Liver (tissue), 3 donors: Measurements from ENCODE around the gene EXOSC5.

ENCODE experiments used
- ATF3 ChIP-seq: IDR thresholded peaks from 2 replicates; pipeline ENCODE4 v1.6.1; 2016; ENCODE audit warnings: antibody characterized with exemption
- CTCF ChIP-seq: fragments of 150-350 bp; IDR thresholded peaks from 2 replicates; pipeline ENCODE4 v1.5.1; 2017; ENCODE audit warnings: improper control_type of control experiment, low read depth, low read length; ENCODE audit not compliant: missing input control
- EGR1 ChIP-seq, 2 donors: IDR thresholded peaks; 2 replicates each; pipeline ENCODE4 v1.6.1; 2016 to 2018; ENCODE audit warnings: antibody characterized with exemption in 2 of 2, low read depth in 2 of 2
- FOXA1 ChIP-seq: IDR thresholded peaks from 2 replicates; pipeline ENCODE4 v1.6.1; 2016; ENCODE audit warnings: antibody characterized with exemption
- JUND ChIP-seq, 2 donors: IDR thresholded peaks; 2 replicates each; pipeline ENCODE4 v1.6.1; 2016; ENCODE audit warnings: antibody characterized with exemption in 2 of 2
- MAX ChIP-seq: IDR thresholded peaks from 2 replicates; pipeline ENCODE4 v1.6.1; 2016; ENCODE audit warnings: antibody characterized with exemption
- NR2F2 ChIP-seq: IDR thresholded peaks from 2 replicates; pipeline ENCODE4 v1.6.1; 2016; ENCODE audit warnings: antibody characterized with exemption
- TAF1 ChIP-seq: conservative IDR thresholded peaks from 2 replicates; pipeline ENCODE4 v1.6.1; 2016; ENCODE audit warnings: antibody characterized with exemption, mild to moderate bottlenecking
- donor health status: healthy.
- donor health status: healthy.

- TF ChIP-seq CTCF (no peak), JUND (IDR thresholded peaks at IDR 0.05) (no peak), ATF3 (no peak), TAF1 (no peak), MAX (no peak), NR2F2 (no peak), FOXA1 (no peak), EGR1 (IDR thresholded peaks at IDR 0.05; ENCODE audit: low read depth in 2 of 2) (no peak)
Measured at GRCh38 chr19:41376241-41376997, 20.7 kb downstream of the EXOSC5 start, which contains the start of gene TMEM91.
